ENCODE data around the gene WBP4. TPM values are rescaled to one million over a fixed set of nuclear protein-coding genes. Genes with fewer than 3 reads are reported as not detected.

Gene WBP4
- total and polyA plus RNA-seq, 8 donors = 7.2 to 24.5 (median 22.4) TPM

GRCh38 chr13:41098761-41099160 is 37.5 kb downstream of the WBP4 start:
- intact Hi-C loops (cut with DNase I) = no loop called here
- Histone ChIP-seq H3K4me3 (no peak overlapping the region), H3K9me3 (no peaks in the 10 kb centered on the region), H3K36me3 (no peaks in the 10 kb centered on the region), H3K4me1 (no peaks in the 10 kb centered on the region), H3K27me3 (no peaks in the 10 kb centered on the region), H3K27ac (no peak overlapping the region)
- no peak for TF ChIP-seq CTCF (IDR thresholded peaks at IDR 0.05)
- ATAC-seq = no peak
- no peak for DNase-seq

DNA sequence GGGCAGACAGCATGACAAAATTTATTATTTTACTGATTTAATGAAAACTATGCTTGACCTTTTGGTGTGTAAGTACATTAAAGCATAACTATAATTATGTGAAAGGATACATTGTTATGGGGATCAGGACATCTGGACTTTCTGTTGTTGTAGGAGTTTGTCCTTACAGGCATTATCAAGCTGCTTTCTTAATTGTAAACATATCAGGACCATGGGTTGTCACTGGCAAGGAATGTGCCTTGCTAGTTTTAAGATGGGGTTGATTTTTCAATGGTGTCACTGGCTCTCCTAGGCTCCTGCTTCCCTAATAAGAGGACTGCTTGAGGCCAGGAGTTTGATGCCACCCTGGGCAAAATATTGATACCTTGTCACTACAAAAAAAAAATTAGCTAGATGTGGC is 38.7 kb downstream of the WBP4 start:
- Histone ChIP-seq H3K4me1 (no peaks in the 10 kb centered on the region), H3K9me3 (no peaks in the 10 kb centered on the region), H3K27ac (no peak overlapping the region), H3K36me3 (no peaks in the 10 kb centered on the region), H3K4me3 (no peak overlapping the region), H3K27me3 (no peaks in the 10 kb centered on the region)
- ATAC-seq = no peak
- intact Hi-C loops (cut with DNase I) = no loop called here
- DNase-seq = no peak
- TF ChIP-seq CTCF (IDR thresholded peaks at IDR 0.05) = no peak

DNA sequence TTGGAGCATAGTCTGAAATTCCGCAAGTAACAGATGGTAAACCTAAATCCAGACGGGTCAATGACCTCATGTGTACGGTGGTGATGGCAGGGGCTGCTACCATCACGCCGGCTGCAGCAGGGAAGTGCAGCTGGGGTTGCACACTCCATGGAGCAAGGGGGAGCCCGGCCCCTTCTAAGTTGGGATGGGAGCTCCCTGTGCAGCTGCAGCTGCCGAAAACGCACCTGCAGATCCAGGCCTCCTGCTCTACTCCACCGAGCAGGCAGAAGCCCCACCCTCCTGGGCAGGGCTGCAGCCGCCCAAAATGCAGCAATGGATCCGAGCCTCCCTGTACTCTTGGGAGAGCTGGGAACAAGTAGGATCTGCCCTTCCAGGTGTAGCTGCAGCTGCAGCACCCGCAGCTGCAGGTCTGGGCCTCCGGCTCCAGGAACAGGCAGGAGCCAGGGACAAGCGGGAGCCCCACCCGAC is 45.8 kb downstream of the WBP4 start:
- DNase-seq = no peak
- Histone ChIP-seq H3K27ac (no peak overlapping the region), H3K27me3 (no peaks in the 10 kb centered on the region), H3K36me3 (no peaks in the 10 kb centered on the region), H3K4me3 (no peak overlapping the region), H3K9me3 (no peaks in the 10 kb centered on the region), H3K4me1 (no peaks in the 10 kb centered on the region)
- TF ChIP-seq CTCF (IDR thresholded peaks at IDR 0.05) = no peak
- intact Hi-C loops (cut with DNase I) = no loop called here
- ATAC-seq = no peak

- Histone ChIP-seq H3K36me3 (no peaks in the 10 kb centered on the region), H3K27me3 (no peaks in the 10 kb centered on the region), H3K27ac (no peak overlapping the region), H3K4me3 (no peak overlapping the region), H3K9me3 (no peaks in the 10 kb centered on the region), H3K4me1 (no peaks in the 10 kb centered on the region)
- DNase-seq = no peak
- no peak for ATAC-seq
- TF ChIP-seq CTCF (IDR thresholded peaks at IDR 0.05) = no peak
- intact Hi-C loops (cut with DNase I) = no loop called here
Measured at GRCh38 chr13:41107584-41108014, 46.3 kb downstream of the WBP4 start.

- no peak overlapping the region for H3K4me3 ChIP-seq
- DNase-seq (no peak), ATAC-seq (no peak)
- H3K36me3 ChIP-seq = no peaks in the 10 kb centered on the region
- TF ChIP-seq CTCF (IDR thresholded peaks at IDR 0.05) = no peak
- H3K27ac ChIP-seq = no peak overlapping the region
- H3K4me1 ChIP-seq = no peaks in the 10 kb centered on the region
- intact Hi-C loops (cut with DNase I) = no loop called here
- no peaks in the 10 kb centered on the region for H3K9me3 ChIP-seq
- no peaks in the 10 kb centered on the region for H3K27me3 ChIP-seq
Measured at GRCh38 chr13:41111454-41111853, 50.1 kb downstream of the WBP4 start.
